ENCODE data around the gene DUSP18.
"Not testable (repeated sequence)": the region's sequence is repeated elsewhere in the genome, so short reads cannot be mapped to it uniquely, and the experiment has no call there.

The DUSP18 gene

DNA sequence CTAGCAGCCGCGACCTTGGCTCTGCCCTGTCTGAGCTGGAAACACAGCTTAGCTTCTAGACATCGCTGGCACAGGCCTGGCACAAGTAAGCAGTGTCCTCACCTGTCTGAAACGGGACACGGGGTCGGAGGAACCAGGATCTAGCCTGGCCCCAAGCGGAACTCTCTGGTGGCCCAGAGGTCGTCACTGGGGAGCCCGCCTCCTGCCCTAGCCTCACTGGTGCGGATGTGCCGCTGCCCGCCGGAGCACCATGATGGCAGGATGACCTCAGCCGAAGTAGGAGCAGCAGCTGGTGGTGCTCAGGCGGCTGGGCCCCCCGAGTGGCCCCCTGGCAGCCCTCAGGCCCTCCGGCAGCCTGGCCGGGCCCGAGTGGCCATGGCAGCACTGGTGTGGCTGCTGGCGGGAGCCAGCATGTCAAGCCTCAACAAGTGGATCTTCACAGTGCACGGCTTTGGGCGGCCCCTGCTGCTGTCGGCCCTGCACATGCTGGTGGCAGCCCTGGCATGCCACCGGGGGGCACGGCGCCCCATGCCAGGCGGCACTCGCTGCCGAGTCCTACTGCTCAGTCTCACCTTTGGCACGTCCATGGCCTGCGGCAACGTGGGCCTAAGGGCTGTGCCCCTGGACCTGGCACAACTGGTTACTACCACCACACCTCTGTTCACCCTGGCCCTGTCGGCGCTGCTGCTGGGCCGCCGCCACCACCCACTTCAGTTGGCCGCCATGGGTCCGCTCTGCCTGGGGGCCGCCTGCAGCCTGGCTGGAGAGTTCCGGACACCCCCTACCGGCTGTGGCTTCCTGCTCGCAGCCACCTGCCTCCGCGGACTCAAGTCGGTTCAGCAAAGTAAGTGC lies 31.2 kb downstream of the DUSP18 start:
- DNase-seq, result no peak

DNA sequence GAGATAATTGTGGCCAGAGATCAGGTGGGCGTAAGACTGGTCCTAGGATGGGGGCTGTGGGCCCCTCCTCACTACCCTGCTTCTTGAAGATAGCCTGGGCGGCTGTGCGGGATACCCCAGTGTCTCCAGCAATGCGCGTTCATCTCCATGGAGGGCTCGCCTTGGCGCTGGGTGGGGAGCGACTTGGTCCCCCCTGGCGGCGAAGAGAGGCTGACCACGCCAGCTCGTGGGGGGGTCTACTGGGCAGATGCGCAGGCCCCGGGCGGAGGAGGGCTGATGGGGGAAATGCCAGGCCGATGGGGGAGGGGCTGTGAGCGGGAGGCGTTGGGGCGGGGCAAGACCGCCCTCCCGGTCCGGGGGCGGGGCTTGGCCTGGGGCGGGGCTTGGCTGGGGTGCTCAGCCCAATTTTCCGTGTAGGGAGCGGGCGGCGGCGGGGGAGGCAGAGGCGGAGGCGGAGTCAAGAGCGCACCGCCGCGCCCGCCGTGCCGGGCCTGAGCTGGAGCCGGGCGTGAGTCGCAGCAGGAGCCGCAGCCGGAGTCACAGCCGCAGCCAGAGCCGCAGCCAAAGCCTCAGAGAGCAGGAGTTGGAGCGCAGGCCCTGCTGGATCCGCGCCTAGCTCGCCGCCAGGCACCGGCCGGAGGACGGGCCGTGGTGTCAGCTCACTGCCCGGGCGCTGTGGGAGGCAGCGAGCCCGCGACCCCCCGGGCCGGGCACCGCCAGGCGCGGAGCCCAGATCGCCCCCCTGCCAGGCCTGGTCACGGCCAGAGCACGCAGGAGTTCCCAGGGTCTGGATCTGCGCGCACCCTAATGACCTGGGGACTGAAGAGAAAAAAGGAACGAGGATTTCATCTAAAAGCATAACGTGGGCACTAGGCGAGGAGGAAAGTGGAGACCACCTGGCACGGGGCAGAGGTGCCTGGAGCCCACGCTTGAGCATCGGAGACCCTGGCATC lies 32.1 kb downstream of the DUSP18 start, which contains the start of gene SLC35E4:
TSS of gene SLC35E4 (plus strand) at position 509 of the 953 bp plus-strand sequence. CDS start 670 bp downstream, outside the sequence.
- peak; percentile 91 for DNase-seq

DNA sequence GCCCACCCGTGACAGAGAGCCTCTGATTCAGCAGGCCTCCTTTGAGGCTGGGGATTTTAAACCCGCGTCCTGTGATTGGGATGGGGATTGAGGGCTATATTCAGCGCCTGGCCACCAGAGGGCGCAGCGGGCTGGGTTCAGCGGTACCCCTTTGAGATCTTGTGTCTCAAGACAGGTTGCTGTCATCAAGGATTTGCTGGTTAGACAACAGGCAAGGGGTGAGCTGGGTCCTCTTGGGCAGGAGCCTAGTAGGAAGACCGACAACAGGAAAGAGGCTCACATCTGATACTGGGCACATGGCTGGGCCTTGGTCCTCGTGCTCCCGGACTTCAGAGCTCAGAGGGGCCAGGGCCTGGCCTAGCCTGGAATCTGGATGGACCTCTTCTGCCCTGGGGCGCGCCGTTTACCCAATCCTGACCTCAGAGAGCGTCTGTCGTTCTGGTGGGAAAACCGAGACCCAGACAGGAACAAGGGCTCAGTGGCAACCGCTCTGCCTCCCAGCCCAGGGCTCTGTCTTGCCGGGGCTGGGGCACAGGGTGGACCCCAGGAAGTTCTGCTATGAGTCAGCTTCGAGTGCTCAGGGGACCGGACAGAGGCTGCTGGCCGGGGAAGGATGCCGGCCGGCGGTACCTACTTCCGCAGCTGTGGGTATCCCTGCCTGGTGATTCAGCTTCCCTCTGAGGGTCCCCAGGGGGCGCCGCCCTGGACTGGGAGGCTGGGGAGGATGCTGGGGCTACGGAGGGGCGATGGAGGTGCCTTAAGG lies 33.0 kb downstream of the DUSP18 start:
- DNase-seq, result peak; percentile 85

DNA sequence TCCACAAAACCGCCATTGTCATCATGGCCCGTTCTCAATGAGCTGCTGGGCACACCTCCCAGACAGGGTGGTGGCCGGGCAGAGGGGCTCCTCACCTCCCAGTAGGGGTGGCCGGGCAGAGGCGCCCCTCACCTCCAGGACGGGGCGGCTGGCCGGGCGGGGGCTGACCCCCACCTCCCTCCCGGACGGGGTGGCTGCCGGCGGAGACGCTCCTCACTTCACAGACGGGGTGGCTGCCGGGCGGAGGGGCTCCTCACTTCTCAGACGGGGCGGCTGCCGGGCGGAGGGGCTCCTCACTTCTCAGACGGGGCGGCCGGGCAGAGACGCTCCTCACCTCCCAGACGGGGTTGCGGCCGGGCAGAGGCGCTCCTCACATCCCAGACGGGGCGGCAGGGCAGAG lies 36.2 kb downstream of the DUSP18 start:
- not testable (repeated sequence) for DNase-seq

DNA sequence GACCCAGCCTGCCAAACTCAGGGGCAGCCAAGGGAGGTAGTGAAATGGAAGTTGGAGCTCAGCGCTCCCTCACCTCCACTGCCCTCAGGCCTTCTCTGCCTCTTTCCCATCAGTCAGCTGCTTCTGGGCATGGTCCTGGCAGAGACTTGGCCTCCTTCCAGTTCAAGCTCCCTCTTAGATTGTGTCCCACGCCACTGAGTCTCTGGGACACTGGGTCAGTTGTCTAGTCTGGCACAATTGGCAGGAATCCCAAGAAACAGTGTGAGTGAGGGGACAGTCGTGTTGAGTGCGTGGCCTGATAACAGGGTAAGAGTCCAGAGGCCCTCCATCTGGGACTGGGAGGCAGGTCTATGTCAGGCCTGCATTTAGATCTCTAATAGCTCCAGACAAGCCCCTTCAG lies 39.2 kb downstream of the DUSP18 start:
- no peak for DNase-seq

DNA sequence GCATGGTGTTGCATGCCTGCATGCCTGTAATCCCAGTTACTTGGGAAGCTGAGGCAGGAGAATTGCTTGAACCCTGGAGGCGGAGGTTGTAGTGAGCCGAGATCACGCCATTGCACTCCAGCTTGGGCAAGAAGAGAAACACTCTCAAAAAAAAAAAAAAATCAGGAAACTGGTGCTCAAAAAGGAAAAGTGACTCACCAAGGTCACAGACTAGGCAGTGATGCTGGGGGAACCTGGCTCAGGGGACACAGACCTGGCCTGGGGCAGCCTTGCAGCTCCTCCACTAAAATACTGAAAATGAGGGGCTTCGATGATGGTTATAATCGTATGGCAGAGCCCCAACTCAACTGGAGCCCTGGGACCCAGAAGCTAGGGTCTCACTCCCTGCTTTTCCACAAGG lies 40.2 kb downstream of the DUSP18 start:
- DNase-seq, result no peak

DNA sequence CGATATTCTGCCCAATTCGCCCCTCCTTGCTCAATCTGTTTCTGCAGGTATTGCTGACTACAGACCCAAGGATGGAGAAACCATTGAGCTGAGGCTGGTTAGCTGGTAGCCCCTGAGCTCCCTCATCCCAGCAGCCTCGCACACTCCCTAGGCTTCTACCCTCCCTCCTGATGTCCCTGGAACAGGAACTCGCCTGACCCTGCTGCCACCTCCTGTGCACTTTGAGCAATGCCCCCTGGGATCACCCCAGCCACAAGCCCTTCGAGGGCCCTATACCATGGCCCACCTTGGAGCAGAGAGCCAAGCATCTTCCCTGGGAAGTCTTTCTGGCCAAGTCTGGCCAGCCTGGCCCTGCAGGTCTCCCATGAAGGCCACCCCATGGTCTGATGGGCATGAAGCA lies 41.3 kb downstream of the DUSP18 start:
- no peak for DNase-seq

DNA sequence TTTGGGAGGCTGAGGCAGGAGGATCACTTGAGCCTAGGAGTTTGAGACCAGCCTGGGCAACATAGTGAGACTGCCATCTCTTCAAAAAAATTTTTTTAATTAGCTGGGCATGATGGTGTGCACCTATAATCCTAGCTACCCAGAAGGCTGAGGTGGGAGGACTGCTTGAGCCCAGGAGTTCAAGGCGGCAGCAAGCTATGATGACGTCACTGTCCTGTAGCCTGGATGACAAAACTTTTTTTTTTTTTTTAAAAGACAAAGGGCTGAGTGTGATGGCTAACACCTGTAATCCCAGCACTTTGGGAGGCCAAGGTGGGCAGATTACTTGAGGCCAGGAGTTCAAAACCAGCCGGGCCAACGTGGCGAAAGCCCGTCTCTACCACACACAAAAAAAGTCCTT lies 47.8 kb downstream of the DUSP18 start:
- DNase-seq, result not testable (repeated sequence)

DNA sequence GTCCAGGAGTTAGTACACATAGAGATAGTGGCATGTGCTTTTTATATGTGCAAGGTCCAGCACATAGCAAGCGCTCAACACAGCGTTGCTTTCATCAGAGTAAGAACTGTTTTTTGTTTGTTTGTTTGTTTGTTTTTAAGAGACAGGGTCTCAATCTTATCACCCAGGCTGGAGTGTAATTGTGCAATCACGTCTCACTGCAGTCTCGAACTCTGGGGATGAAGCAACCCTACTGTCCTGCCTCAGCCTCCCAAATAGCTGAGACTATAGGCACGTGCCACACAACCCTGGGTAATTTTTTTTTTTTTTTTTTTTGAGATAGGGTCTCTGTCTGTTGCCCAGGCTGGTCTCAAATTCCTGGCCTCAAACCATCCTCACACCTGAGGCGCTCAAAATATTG lies 49.9 kb downstream of the DUSP18 start:
- no peak for DNase-seq

DNA sequence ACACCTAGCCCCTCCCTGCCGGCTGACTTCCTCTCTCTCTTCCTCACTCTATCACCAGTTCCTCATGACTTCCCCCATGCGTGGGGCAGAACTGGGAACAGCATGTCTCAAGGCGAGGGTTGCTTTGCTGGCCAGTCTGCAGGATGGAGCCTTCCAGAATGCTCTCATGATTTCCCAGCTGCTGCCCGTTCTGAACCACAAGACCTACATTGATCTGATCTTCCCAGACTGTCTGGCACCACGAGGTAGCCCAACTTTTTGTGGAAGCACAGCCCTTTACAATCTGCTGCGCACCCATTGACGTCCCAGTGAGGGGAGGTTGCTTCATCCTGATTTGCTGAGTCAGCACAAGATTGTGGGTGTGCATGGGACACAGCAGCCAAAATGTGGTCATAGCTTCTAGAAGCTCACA lies 52.1 kb downstream of the DUSP18 start:
- no peak for DNase-seq

DNA sequence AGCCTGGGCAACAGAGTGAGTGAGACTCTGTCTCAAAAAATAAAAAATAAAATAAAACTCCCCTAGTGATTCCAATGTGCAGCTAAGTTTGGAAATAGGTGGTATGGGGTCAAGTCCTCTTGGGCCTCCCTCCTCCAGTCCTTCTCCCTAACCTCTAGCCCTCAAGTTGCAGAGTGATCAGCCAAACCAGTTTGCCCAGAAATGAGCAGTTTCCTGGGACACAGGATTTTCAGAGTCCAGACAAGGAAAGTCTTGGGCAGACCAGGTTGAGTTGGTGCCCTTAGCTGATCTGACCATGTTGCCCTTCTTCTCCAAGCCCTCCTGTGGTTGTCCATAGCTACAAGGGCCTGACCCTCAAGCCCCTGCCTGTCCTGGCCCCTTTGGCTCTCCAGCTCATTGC lies 52.8 kb downstream of the DUSP18 start:
- no peak for DNase-seq

DNA sequence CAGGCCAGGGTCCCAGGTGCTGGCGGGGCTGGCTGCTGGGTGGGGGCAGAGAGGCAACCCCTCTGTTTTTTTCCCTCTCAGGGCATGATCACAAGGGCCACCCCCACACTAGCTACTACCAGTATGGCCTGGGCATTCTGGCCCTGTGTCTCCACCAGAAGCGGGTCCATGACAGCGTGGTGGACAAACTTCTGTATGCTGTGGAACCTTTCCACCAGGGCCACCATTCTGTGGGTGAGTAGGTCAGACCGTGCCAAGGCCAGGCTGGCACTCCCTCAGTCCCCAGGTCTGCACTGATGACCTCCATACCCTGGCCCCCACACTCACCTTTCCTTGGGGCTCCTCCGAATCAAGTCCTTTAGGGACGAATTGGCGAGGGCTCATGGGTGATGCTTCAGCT lies 53.4 kb downstream of the DUSP18 start:
- no peak for DNase-seq

DNA sequence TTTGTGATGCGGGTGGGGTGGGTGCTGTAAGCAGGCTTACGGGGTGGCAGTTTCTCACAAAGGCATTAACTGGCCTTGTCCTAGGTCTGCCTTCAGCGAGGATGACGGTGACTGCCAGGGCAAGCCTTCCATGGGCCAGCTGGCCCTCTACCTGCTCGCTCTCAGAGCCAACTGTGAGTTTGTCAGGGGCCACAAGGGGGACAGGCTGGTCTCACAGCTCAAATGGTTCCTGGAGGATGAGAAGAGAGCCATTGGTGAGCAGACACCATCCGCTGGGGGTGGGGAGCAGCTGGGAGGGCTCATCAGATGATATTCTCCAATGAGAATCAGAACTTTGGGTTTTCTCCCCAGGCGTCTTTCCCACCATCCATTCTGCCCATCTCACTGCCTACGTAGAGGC lies 54.9 kb downstream of the DUSP18 start:
- no peak for DNase-seq

All from fibroblast of skin of right quadriceps (primary cell).